Mucosa of gallbladder (tissue), 1 donor: ENCODE data around the gene RAD51AP2. TPM values are rescaled to one million over a fixed set of nuclear protein-coding genes. Genes with fewer than 3 reads are reported as not detected.
"Not testable (repeated sequence)": the region's sequence is repeated elsewhere in the genome, so short reads cannot be mapped to it uniquely, and the experiment has no call there.

ENCODE experiments used
- DNase-seq: peaks from one replicate; pipeline ENCODE4 v3.0.0-alpha.2; 2020; ENCODE audit warnings: low spot score
- total RNA-seq: library from RNA; stranded (reverse); gene quantifications from one replicate; pipeline ENCODE4 v1.2.1, GENCODE V29; 2021
- donor health status: DM: no; HTN: no; CAD: no.

Gene RAD51AP2
- total RNA-seq, 1 donor from 2014 or later = not detected

DNA sequence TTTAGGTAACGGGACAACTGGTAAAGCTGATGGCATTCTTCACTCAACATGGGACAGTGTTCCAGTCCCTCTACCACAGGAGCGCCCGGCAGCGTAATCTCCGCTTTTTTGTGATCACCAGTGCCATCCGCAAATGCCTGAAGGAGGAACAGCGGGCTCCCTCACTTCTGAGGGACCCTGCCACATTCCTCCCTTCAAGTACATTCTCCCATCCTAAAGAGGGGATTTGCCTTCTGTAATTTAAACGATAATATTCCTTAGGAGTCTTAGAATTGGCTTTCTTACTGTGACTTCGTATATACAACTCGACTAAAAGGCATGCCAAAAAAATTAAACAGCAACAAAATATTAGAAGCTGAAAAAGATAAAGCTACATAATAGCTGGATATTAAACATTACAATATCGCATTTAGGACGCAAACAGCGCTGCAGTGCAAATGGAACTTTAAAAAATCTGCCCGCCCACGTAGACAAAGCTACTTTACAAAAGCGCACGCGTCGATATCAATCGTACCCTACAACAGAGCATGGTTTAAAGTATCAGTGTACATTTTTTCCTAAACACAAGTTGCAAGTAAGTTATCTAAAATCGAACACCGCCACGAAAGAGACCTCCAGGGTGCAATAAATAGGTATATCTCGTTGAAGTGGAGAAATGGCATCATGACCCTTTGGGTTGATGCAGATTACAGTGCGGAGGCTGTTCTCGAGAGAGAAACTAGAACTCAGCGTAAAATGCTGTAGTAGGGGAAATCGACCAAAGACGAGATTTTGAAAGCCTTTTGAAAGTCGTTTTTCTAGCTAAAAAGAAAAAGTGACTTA is 20.0 kb upstream of the RAD51AP2 start:
- DNase-seq = no peak

GRCh38 chr2:17536416-17536815 is 18.2 kb upstream of the RAD51AP2 start:
- no peak for DNase-seq

DNA sequence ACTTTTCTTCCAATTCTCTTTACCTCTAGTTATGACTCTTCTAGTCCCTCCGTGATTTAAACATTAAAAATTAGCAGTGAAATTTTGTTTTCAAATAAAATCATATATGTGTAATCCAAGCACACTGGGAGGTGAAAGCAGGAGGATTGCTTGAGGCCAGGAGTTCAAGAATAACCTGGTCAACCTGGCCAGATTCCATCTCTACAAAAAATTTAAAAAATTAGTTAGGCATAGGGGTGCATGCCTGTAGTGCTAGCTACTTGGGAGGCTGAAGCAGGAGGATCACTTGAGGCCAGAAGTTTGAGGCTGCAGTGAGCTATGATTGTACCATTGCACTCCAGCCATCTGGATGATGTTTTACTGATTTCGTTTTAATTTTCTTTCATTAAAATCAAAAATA is 15.3 kb upstream of the RAD51AP2 start:
- no peak for DNase-seq

DNA sequence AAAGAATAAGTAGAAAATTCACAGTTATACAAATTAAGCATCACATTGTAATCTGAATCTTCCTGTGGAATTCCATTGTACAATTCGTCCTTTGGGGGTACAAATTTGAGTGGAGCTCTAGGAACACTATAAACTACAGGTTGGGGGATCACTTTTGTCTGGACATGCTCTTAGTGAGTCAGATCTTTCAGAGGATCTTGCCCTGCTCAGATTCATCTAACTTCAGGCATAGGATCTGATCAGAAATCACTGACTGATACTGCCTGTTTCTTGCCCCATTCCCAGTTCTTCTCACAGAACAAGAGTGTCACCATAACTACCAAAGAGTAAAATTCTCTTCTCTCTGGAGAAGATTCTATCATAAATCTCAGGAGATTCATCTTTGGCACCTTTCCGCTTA is 11.5 kb upstream of the RAD51AP2 start:
- no peak for DNase-seq

DNA sequence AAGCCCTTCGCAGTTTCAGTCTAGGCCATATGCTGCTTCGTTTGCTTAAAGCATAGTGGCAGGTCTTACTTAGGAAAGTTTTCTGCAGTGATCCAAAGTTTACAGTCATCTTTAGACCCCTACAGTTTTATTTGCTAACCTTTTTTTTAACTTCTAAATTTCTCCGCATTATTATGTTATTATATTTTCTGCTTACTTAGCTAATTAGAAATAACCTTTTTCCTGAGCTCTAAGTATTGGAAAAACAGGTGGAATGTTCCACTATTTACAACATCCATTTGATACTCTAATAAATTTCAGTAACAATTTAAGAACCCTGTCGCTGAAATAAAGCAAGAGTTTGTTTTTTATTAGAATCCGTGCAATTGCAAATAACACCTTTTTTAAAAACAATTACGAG is 4.1 kb upstream of the RAD51AP2 start:
- DNase-seq = no peak

- no peak for DNase-seq
Observed at GRCh38 chr2:17521621-17522020, 3.4 kb upstream of the RAD51AP2 start.

DNA sequence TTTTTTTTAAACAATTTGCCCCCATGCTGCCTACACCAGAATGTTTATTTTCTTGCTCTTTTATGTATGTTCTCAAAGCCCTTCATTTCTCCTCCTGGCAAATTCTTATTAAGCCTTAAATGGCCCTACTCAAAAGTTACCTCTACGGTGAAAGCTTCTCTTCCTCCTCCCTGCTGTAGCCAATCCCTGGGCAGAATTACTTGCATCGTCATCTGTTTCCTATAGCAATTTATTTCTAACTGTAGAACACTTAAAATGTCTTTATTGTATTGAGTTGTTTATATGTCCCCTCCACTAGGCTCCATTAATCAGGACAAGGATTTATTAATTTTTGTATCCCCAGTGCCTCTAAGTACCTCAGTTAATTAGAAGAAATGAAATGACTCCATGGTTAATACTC is 2.5 kb upstream of the RAD51AP2 start:
- DNase-seq = no peak

DNA sequence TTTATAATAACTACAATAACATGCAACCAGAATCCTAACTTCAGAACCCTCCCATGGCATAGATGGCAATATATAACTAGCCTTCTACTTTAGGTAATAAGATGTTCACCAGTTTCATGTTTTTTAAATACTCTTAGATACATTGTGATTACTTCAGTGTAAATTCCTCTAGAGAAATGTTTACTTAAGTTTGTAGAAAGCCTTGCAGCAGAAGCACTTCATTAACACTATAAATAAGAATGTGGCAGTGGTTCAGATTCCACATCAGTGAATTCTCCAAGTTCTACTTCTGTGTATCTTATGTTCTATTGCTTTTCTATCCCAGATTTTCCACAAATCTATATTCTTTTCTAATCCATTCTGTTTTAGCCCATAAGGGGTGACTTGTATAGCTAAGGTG is 1.2 kb upstream of the RAD51AP2 start:
- DNase-seq = no peak

- no peak for DNase-seq
Observed at GRCh38 chr2:17517481-17518211, 594 bp downstream of the RAD51AP2 start.

DNA sequence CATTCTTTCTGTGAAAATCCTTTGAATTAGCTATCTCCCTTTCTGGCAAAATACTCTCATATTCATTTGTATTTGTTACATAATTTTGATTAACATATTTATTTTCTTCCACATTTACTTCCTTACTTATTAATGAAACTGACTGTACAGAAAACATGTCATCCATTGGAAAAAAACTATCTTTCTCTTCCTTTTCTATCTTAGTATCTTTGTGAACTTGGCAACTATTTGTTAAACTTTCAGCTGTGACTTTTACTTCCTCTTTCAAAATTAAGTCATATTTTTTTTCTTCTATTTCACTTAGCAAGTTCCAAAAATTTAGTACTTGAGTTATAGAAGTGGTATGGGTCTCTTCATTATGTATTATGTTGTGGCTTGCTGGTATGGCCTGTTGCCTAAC is 2.6 kb downstream of the RAD51AP2 start:
- no peak for DNase-seq

- DNase-seq = no peak
Observed at GRCh38 chr2:17506736-17507616, 11.3 kb downstream of the RAD51AP2 start.

DNA sequence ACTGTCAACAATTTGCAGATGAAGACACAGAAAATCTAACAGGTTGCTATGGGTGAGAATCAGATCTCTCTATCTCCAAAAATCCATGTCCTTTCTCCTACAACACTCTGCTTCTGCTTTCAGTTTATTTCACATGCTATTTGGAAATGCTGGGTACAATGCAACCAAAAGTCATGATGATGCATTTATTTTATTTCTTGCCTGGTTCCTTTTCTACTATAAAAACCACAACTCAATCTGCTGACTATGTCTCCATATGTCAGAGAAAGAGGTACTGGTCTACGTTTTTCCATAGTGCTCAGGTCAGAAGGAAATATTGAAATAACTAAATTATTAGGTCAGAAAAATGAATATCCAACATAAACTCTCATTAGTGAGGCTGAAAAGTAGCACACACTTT is 20.5 kb downstream of the RAD51AP2 start:
- DNase-seq = no peak

GRCh38 chr2:17495590-17495989 is 22.6 kb downstream of the RAD51AP2 start:
- DNase-seq = no peak

DNA sequence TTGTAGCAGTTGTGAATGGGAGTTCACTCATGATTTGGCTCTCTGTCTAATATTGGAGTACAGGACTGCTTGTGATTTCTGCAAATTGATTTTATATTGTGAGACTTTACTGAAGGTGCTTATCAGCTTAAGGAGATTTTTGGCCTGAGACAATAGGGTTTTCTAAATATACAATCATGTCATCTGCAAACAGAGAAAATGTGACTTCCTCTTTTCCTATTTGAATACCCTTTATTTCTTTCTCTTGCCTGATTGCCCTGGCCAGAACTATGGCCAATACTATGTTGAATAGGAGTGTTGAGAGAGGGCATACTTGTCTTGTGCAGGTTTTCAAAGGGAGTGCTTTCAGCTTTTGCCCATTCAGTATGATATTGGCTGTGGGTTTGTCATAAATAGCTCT is 28.1 kb downstream of the RAD51AP2 start:
- not testable (repeated sequence) for DNase-seq

DNA sequence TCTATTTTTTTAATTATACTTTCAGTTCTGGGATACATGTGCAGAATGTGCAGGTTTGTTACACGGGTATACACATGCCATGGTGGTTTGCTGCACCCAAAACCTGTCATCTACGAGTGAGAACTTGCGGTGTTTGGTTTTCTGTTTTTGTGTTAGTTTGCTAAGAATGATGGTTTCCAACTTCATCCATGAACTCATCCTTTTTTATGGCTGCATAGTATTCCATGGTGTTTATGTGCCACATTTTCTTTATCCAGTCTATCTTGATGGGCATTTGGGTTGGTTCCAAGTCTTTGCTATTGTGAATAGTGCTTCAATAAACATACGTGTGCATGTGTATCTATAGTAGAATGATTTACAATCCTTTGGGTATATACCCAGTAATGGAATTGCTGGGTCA is 29.6 kb downstream of the RAD51AP2 start:
- DNase-seq = not testable (repeated sequence)

DNA sequence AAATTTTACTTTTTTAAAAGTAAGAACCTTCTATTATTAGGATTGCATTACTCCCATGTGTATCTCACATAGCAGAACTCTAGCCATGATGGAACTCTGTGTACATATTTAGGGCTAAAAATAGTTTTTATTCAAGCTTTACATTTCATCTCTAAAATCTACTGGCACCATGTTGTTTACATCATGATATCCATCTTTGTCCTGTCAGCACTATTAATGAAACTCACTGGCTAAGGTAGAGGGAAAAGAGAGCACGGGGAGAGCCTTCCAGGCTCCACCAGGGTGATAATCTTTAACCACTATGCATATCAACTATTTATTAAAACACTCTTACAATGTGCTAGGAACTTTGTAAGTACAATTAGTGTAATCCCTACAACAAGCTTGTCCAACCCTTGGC is 34.7 kb downstream of the RAD51AP2 start:
- no peak for DNase-seq

GRCh38 chr2:17482651-17483050 is 35.6 kb downstream of the RAD51AP2 start:
- no peak for DNase-seq

DNA sequence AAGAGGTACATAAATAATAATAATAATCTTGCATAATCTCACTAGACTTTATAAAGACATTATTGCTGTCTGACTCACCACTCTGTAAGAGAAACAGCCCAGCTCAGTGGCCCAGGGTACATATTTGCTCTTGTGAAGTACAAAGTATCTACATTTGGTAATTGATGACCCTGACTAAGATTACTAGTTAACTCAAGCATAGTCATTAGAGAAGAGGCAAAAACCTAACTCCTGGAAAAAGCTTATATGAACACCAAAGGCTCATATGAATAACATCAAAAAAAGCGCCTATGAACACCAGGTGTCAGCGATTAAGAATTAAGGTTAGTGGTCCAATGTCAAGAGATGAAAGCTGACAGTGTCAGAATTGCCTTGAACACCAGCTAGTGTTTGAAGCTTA is 38.4 kb downstream of the RAD51AP2 start:
- no peak for DNase-seq

DNA sequence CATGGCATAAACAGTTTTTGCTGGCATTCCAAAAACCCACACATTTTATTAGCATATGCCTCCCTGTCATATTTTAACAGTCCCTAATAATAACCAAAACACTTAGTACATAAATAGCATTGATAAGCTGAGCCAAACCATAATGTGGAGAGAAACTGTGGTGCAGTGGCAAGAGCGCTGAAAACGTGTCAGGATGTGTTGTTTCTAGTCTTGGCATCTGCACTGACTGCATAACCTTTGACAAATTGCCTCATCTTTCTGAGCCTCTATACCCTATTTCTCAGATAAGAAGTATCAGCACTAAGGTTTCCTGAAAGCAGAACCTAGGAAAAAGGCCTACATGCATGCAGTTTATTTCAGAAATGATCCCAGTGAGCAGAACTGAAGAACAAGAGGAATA is 41.4 kb downstream of the RAD51AP2 start:
- no peak for DNase-seq

DNA sequence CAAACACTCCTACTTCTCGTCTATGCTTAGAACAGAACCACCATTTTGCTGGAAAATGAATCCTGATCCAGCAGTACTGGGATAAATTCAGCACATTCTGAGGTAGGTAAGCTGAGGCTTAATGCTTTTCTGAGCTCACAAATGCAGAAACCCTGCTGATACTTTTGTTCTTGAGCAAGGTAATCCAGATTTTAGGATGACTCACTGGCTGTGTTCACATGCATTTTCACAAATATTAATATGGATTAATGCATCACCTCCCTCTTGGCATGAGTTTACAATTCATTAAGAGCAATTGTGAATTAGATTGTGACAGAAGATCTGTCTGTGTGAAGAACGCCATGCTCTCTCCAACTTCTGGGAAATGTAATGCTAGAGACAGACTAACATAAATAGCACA is 42.2 kb downstream of the RAD51AP2 start:
- DNase-seq = no peak

DNA sequence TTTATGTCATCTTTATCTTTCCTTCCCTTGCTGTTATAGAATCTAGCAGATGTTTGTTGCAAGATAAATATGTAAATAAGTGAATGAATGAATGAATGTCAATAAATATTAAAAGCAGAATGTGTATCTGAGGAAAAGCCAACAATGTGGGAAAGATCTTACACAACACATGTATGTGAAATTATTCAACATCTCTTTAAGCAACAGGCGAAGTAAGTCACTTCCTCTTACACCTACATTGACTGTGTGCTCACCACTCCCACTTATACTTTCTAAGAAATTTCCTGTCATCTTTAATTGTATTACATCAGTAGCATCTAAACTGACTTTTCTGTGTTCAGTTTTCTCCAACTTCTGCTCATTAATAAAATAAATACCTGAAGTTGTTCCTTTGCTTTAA is 43.0 kb downstream of the RAD51AP2 start:
- DNase-seq = no peak

DNA sequence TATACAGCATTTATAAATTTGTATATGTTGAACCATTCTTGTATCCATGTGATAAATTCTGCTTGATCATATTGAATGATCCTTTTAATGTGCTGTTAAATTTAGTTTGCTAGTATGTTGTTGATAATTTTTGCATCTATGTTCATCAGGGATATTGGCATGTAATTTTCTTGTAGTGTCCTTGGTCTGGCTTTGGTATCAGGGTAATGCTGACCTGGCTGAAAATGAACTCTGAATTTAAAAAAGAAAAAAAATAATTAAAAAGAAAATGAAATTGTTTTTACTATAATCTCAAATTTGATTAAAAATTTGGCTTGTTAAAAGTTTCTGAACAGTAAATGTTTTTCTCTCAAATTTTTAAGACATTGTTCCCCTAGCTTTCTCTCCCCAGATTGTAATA is 46.3 kb downstream of the RAD51AP2 start:
- DNase-seq = no peak
